ENCODE data around the gene MAGI1. TPM values are rescaled to one million over a fixed set of nuclear protein-coding genes. Genes with fewer than 3 reads are reported as not detected.

The MAGI1 gene
- total RNA-seq, 1 donor from 2014 or later: 69.4 TPM

DNA sequence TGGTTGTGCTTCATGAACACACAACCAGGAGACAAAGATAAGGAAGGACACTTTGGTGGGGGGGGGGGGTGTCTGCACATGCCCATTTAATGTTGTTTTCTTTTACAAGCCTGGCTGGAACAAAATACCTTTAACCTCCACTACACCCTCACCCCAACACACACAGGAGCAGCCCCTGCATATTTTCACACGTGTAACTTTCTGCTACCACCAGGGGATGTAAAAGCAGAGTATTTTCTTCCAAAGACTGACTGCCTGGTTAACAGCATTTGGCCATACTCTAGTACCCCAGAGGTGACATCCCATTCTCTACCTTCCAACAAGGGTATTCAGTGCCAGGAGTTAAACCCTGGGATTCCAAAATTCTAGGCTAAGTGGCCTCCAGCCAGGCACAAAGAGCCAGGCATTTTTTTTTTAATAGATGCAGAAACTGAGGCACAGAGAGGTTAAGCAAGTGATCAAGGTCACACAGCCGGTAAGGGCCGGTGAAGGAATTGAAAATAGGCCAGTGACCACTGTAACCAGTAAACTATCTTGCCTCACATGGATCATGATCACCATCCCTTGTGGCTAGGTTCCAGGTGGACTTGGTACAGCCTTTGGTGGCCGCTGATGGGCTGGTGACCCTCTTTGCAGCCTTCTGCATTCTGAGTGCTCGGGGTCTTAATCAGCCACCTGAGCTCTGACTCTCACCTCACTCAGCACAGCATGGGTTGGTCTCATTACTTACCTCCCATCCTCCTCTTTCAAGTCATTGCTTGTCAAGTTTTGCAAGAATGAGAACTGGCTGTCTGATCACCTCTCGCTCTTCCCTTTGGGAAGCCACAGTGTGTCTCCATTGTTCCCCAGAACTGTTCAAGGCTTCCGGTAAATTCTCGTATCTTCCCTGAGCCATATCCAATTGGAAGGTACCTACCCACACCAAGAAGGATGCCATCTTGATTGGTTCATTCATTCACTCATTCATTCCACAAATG is 20.4 kb downstream of the MAGI1 start:
- intact Hi-C loops (cut with DNase I): loop anchor here (5.0 kb wide), 1 partner anchor 51 kb away; no protein-coding TSS in a partner anchor
- no peak for DNase-seq (ENCODE audit: low spot score)

DNA sequence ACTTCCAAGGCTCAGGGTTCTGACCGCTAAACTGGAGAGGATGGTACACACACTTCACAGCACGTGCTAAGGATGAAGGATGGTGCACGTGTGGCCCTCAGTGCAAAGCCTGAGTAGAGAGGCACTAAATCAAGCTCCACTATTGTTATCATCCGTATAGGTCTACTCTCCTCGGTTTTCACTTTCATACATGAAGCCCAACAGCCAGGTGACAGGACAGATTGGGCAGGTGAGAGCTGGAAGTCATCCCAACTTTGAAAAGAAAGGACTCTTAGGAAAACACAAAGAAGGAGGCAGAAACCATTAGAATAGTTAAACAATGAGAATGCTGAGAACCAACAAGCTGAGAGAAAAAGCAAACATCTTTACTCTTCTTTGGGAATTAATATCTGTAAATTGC is 21.1 kb downstream of the MAGI1 start:
- no peak for DNase-seq (ENCODE audit: low spot score)
- intact Hi-C loops (cut with DNase I): loop anchor here (5.0 kb wide), 1 partner anchor 50 kb away; no protein-coding TSS in a partner anchor

DNA sequence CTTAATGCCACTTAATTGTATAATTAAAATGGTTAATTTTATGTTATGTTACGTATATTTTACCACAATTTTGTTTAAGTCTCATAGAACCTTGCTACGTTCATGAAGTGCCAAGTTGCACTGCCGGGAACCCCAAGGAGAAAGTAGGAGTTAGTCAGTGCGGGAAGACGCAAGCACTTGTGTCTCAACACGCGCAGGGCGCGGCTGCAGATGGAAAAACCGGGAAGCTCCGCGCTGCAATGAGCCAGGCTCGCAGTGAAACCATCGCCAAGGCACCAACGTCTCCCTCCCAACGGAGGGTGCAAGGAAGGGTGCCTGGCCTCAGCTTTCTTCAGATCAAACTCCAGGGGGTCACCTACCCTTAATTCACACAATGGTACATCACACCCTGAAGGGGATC is 21.6 kb downstream of the MAGI1 start:
- no peak for DNase-seq (ENCODE audit: low spot score)
- intact Hi-C loops (cut with DNase I): loop anchor here (5.0 kb wide), 1 partner anchor 50 kb away; no protein-coding TSS in a partner anchor

DNA sequence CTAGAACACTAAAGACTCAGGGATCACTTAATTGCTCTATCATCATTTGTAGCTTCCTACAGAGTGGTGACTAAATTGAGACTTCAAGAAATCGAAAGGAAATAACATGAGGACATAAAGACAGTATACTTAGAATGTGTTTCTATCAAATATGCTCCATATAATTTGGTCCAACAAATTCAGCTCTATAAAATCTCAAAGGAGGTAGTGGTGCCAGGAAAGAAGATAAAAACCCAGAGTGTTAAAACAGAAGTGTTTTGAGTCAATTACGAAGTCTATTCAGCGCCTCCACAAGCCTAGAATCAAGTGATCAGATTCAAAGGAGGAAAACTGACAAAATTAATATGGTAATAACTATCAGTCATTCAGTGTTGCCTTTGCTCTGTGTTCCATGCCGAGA is 22.9 kb downstream of the MAGI1 start:
- intact Hi-C loops (cut with DNase I): loop anchor here (5.0 kb wide), 1 partner anchor 49 kb away; no protein-coding TSS in a partner anchor
- DNase-seq (ENCODE audit: low spot score): no peak

DNA sequence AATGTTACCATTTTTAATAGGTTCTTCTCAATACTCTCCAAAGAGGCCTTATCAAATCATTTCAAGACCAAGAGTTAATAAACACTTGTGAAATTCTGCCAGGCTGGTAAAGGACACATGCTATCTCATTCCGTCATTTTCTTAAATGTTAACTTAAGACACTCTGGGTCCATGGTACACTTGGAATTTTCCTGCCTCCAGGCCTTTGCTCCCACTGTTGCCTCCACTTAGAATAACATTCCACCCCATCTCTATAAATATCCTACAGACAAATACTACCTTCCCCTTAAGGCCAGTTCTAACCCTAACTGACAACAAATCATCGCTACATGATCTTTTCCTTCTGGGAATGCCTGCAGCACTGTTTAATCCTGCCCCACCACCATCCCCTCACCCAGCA is 24.1 kb downstream of the MAGI1 start:
- intact Hi-C loops (cut with DNase I): loop anchor here (5.0 kb wide), 1 partner anchor 47 kb away; no protein-coding TSS in a partner anchor
- no peak for DNase-seq (ENCODE audit: low spot score)

DNA sequence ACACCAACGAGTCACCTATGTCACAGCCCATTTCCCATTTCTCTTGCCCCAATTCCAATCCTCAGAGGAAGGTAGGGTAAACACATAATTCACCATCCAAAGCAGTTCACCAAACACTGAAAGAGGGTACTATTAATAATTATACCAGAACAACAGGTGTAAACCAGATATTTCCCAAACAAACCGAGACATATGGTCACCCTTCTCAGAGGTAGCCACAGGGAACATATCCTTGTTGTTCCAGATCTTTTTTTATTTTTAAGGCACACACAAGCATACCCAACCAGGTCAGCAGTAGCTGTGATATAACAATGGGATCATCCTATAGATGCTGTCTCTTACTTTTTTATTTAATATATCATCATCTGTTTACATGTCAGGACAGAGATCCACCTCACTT is 24.7 kb downstream of the MAGI1 start:
- intact Hi-C loops (cut with DNase I): no loop called here
- DNase-seq (ENCODE audit: low spot score): no peak

DNA sequence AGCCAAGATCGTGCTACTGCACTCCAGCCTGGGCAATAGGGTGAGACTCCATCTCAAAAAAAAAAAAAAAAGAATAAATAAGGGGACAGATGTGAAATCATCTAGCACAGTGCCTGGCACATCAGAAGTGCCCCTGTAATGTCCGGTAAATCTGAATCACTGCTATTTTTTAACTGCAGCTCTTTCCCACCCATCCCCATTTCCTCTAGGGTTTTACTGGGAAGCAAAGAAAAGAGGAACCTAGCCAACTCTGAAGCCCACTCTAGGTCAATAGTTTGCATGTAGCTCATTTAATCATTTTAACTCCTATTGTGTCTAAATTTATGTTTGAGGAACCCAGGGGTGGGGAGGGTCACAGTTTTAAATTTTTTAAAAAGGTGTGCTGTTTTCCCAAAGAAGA is 26.0 kb downstream of the MAGI1 start:
- no peak for DNase-seq (ENCODE audit: low spot score)
- intact Hi-C loops (cut with DNase I): no loop called here

DNA sequence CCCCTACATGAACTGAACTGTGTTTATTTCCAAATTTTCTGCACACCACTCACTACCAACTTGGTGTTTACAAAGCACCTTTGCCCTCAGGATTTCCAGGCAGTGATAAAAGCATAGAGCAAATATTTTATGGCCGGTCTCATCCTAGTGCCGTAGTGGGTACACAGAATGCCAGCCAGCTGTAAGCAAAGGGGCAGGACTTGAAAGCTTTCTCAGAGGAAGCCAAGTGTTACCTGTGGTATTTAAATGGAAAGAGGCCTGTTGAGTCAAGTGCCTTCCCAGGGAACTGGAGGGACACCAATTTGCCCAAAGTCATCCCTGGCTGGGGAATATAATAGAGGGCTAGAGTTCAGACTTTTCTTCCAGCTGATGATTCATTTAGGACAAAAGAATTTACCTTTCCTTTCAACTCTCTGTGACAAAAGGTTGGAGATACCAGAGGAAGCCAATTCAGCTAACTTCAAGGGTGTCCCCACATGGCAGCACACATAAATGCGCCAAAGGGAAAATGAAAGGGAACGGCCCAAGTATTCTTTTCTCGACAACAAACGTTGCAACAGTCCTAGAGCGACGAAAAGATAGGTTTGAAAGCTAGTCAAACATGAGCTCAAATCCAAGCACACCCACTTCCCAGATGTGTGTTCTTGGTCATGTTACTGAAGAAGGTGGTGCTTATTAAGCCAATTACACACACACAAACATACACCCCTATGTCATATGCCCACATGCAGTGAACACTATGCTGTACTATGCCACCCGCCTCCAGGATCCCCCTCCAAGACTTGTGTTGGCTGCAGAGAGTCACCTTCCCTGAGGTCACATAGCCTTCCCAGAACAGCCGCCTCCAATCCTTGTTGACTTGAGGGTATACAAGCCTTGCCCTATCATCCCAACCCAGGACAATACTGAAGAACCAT is 27.7 kb downstream of the MAGI1 start:
- intact Hi-C loops (cut with DNase I): no loop called here
- DNase-seq (ENCODE audit: low spot score): no peak

DNA sequence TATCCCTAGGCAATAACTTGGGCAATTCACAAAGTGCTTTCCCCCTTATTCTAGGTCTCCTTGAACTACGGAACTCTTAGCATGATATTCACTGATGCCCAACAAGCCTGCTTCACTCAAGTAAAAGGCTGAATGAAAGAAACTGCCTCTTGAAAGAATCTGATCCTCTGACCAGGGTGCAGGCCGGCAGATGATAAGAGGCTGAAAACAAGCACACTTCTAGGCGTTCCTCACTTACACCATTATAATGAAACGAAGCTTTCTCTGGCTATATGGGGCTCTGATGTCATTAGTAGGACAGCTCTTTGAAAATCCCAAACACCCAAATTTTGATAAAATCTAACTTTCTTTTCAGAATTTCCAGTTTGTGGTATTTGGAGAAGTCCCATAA is 28.4 kb downstream of the MAGI1 start:
- DNase-seq (ENCODE audit: low spot score): no peak
- intact Hi-C loops (cut with DNase I): no loop called here

DNA sequence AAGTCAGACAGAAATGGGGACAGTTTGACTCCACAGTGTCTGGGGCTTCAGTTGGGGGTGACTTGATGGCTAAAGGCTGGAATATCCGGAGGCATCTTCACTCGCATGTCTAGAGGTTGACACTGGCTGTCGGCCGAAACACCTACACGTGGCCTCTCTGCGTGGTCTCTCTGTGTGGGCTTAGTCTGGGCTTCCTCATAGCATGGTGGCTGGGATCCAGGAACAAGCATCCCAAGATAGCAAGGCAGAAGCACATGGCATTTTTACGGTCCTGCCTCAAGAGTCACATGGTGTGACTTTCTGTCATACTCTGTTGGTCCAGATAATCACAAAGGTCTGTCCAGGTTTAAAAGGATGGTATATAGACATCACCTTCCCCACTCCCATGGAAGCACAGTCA is 34.5 kb downstream of the MAGI1 start:
- intact Hi-C loops (cut with DNase I): loop anchor here (5.0 kb wide), 1 partner anchor 57 kb away; no protein-coding TSS in a partner anchor
- DNase-seq (ENCODE audit: low spot score): no peak

DNA sequence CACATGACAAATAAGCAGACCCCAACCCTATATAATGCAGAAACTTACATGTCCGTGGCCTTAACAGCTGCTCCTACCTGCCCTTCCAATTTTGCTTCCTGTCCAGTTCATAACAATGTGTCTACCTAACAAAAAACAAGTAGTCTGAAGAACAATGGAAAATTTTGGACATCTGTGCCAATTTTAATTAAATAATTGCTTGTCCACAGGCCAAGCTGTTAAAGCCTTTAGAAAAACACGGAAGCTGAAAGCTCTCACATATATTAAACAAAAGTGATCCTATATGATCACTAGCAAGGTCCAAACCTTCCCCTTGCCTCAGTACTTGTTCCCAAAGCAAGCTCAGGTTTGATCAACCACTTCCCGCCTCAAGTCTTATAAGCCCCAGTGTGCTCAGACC is 37.1 kb downstream of the MAGI1 start:
- intact Hi-C loops (cut with DNase I): loop anchor here (5.0 kb wide), 1 partner anchor 54 kb away; no protein-coding TSS in a partner anchor
- DNase-seq (ENCODE audit: low spot score): no peak

DNA sequence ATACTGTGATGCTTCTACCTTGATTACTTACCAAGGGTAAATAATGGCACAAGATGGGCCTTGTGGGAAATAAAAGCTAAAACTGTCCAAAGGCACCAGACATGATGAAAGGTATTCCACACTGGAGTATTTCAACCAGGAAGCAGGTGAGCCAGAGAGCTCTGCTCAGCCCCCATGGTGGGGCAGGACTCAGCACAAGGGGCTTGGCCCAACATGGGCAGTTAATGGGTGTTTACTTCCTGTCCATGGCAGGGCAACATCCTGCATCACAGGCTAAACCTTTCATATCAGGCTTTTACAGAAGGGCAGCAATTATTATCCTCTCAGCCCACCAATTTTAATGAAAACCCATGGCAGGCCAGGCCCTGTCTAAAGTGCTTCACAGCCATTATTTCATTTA is 38.2 kb downstream of the MAGI1 start:
- no peak for DNase-seq (ENCODE audit: low spot score)
- intact Hi-C loops (cut with DNase I): loop anchor here (5.0 kb wide), 1 partner anchor 53 kb away; no protein-coding TSS in a partner anchor

DNA sequence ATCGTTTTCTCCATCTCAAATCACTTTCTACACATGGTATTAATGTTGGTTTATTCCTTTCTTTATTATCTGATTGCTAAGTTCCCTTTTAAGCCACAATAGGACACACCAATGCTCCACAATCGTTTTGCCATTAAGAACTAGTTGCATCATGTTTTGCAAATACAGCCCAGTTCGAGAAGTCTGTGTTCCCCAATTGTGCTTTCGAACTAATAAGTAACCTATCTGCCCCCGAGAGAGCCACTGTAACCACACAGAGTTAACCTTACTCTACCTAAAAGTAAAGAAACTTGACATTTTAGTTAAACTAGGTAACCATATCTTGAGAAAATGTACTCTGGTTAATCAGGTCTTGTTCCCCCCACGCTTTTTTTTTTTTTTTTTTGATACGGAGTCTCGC is 39.1 kb downstream of the MAGI1 start:
- DNase-seq (ENCODE audit: low spot score): no peak
- intact Hi-C loops (cut with DNase I): loop anchor here (5.0 kb wide), 1 partner anchor 52 kb away; no protein-coding TSS in a partner anchor

DNA sequence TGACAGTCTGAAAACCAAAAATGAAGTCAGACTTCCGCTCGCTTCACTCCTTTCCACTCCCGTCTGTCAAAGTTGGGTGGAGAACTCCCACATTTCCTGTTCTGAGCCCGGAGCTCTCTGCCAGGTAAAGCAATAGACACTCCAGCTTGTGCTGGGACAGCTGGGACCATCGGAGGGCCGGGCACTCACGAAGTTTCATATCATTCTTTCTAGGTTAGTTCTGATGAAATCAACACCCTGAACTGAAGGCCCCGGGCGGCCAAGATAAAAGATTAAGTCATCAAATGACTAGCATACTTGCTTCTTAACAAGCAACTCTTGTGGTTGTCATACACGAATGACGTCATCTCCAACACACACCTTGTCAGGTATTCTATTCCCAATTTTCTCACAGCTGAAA is 42.1 kb downstream of the MAGI1 start:
- no peak for DNase-seq (ENCODE audit: low spot score)
- intact Hi-C loops (cut with DNase I): no loop called here

DNA sequence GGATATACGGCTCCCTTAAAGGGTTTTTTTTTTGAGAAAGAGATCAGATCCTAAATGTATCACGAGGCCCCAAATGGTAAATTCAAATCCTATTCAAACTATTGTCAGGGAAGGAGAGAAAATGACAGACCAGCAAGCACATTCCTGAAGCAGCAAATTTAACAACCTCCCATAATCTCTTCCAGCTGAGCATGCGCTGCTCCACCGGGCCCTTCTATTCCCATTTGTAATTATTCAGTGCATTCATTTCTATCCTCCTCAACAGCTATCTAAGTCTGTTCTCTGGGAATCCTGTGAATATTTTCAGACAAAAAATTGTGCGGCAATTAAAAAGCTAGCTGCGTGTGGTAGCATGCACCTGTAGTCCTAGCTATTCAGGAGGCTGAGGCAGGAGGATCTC is 43.2 kb downstream of the MAGI1 start:
- intact Hi-C loops (cut with DNase I): no loop called here
- DNase-seq (ENCODE audit: low spot score): no peak

DNA sequence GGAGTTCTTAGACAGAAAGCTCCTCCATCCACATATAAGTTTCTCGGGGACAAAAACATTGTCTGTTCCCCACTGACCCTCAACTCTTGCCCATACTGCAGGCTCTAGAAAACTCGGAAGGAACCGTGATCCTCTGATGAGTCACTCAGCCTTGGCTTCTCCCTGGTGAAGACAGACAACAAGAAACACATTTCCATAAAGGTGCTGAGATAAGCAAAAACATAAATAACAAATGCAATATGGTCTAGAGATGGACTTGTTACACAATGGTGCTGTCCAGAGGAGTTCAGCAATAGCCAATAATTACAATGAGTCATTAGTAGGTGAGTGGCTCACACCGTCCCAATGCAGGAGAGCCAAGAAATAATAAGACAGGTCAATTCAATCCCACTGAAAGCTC is 43.7 kb downstream of the MAGI1 start:
- intact Hi-C loops (cut with DNase I): no loop called here
- DNase-seq (ENCODE audit: low spot score): no peak

DNA sequence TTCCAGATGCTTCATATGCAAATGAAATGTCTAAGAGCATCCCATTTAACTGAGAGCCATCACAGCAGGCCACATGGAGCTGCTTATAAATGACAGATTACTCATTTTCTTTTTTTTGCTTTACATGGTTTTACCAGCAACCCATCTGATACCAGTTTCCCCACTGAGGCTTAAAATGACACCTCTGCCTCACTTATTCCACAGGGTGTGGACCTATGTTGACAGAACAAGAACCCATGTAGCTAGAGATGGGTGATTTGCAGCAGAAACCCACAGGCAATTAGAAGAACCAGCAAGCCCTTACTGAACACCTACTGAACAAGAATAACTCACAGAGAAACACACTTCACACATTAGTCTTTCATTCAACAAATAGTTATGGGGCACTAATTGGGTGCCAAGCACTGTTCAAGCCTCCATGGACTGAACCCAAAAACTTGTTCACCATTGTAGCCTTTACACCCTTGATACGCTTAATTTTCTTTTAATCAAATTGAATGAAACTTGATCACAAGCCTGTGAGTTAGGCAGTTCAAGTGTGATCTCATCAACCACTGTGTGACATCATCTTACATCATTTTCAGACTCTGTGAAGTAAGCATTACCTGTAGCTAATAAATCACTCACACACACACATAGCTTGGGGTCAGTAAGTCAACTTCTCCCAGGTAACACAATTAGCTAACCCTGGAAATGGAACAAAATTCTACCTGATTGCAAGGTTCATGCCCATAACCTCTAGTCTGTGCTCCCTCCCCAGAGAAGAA is 45.4 kb downstream of the MAGI1 start:
- intact Hi-C loops (cut with DNase I): no loop called here
- no peak for DNase-seq (ENCODE audit: low spot score)

DNA sequence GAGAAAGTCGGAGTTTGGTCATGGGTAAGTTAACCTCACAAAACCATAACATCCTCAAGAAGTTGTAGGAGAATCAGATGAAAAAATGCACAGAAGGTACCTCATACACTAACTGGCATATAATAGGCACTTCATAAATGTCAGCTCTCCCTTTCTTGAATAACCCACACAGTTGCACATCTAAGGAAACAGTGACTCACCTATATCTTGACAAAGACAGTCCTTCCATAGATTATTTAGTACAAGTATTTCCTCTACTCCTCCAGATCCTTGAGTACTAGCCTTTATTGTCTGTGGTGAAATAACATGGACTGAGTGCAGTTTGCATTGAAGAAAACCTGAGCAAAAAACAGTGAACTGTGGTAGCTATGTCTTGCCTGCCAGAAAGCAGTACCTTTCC is 46.6 kb downstream of the MAGI1 start:
- intact Hi-C loops (cut with DNase I): no loop called here

More for the DNA sequence above, 46.6 kb downstream of the MAGI1 start:
- DNase-seq (ENCODE audit: low spot score): no peak
